GM23248 (cell line): ENCODE results near the gene RNASE7. TPM values are rescaled to one million over a fixed set of nuclear protein-coding genes. Genes with fewer than 3 reads are reported as not detected.
A peak's percentile ranks its signal among the peaks of the same experiment; 100 is the strongest.

Experiments
- DNase-seq: peaks from one replicate; pipeline ENCODE4 v3.0.0-alpha.2; 2015
- H2AFZ ChIP-seq: fragments of 200-600 bp; sonication (generic); 2 replicates; pipeline ENCODE4 v1.6.1; 2016; ENCODE audit warnings: antibody characterized with exemption
- H3F3A ChIP-seq: fragments of 200-600 bp; sonication (generic); 2 replicates; pipeline ENCODE4 v1.6.1; 2016; ENCODE audit warnings: mild to moderate bottlenecking, antibody characterized with exemption, mixed run types; ENCODE audit not compliant: insufficient read depth
- H3K27ac ChIP-seq: fragments of 200-600 bp; sonication (generic); 2 replicates; pipeline ENCODE4 v1.5.1; 2016; ENCODE audit warnings: mild to moderate bottlenecking
- H3K27me3 ChIP-seq: fragments of 200-600 bp; sonication (generic); replicated peaks from 2 replicates; pipeline ENCODE4 v1.6.1; 2016; ENCODE audit warnings: mild to moderate bottlenecking; ENCODE audit not compliant: insufficient read depth
- H3K36me3 ChIP-seq: fragments of 200-600 bp; sonication (generic); 2 replicates; pipeline ENCODE4 v1.6.1; 2016; ENCODE audit warnings: low read depth, mild to moderate bottlenecking
- H3K4me1 ChIP-seq: fragments of 200-600 bp; sonication (generic); 2 replicates; pipeline ENCODE4 v1.6.1; 2016; ENCODE audit warnings: mild to moderate bottlenecking; ENCODE audit not compliant: insufficient read depth
- H3K4me2 ChIP-seq: fragments of 200-600 bp; sonication (generic); one replicate; pipeline ENCODE4 v1.6.1; 2016; ENCODE audit warnings: mild to moderate bottlenecking; ENCODE audit not compliant: unreplicated experiment
- H3K4me3 ChIP-seq: fragments of 200-600 bp; sonication (generic); 2 replicates; pipeline ENCODE4 v1.5.1; 2016; ENCODE audit warnings: mild to moderate bottlenecking
- H3K79me2 ChIP-seq: fragments of 200-600 bp; sonication (generic); 2 replicates; pipeline ENCODE4 v1.6.1; 2016; ENCODE audit warnings: mild to moderate bottlenecking; ENCODE audit not compliant: insufficient read depth
- H3K9ac ChIP-seq: fragments of 200-600 bp; sonication (generic); 2 replicates; pipeline ENCODE4 v1.6.1; 2016; ENCODE audit warnings: mild to moderate bottlenecking
- H3K9me2 ChIP-seq: fragments of 200-600 bp; sonication (generic); 2 replicates; pipeline ENCODE4 v1.6.1; 2016; ENCODE audit warnings: mixed run types, mild to moderate bottlenecking, moderate library complexity; ENCODE audit not compliant: insufficient read depth
- H3K9me3 ChIP-seq: fragments of 200-600 bp; sonication (generic); one replicate; pipeline ENCODE4 v1.6.1; 2017; ENCODE audit warnings: low read depth
- H4K20me1 ChIP-seq: fragments of 200-600 bp; sonication (generic); 2 replicates; pipeline ENCODE4 v1.6.0; 2016; ENCODE audit not compliant: insufficient read depth
- EZH2 ChIP-seq: fragments of 200-600 bp; sonication (generic); IDR thresholded peaks from 2 replicates; pipeline ENCODE4 v1.6.1; 2018; ENCODE audit warnings: antibody characterized with exemption, mild to moderate bottlenecking; ENCODE audit not compliant: insufficient read depth, poor library complexity, severe bottlenecking
- EZH2phosphoT487 ChIP-seq: fragments of 200-600 bp; sonication (generic); IDR thresholded peaks from 2 replicates; pipeline ENCODE4 v1.6.1; 2018; ENCODE audit warnings: antibody characterized with exemption, moderate library complexity, mild to moderate bottlenecking, low read depth; ENCODE audit not compliant: insufficient read depth
- WGBS, 2 experiments: methylation state at CpG; one replicate each; pipeline ENCODE4 v1.1.6; 2015 to 2017; ENCODE audit warnings: low lambda C conversion rate in 2 of 2, low coverage in 1 of 2; ENCODE audit errors: missing lambda C conversion rate in 2 of 2; 5-methylcytosine and 5-hydroxymethylcytosine counted together
- in situ Hi-C: fragments of 300-500 bp; cut with MboI; formaldehyde crosslinking; loops from 2 replicates; pipeline ENCODE4 v1.15.0; 2020
- microRNA-seq: library from miRNA; unstranded; fragments of <30 nt; microRNA quantifications from one replicate; pipeline ENCODE4, GENCODE V29; 2016; ENCODE audit warnings: borderline number of aligned reads
- polyA plus RNA-seq: library from polyadenylated mRNA; unstranded; fragments of >200 nt; fragmentation: Nextera tagmentation; extraction: Ambion mirVana; gene quantifications from 2 replicates; pipeline ENCODE4 v1.2.1, GENCODE V29; 2016
- total RNA-seq: library from RNA; depleted of rRNA; stranded (reverse); fragments of >200 nt; shearing (Covaris generic); gene quantifications from 2 replicates; pipeline ENCODE4 v1.2.3, GENCODE V29; 2014; rRNA removed

Gene RNASE7
- total and polyA plus RNA-seq, 2 experiments from 2014 or later = not detected

DNA sequence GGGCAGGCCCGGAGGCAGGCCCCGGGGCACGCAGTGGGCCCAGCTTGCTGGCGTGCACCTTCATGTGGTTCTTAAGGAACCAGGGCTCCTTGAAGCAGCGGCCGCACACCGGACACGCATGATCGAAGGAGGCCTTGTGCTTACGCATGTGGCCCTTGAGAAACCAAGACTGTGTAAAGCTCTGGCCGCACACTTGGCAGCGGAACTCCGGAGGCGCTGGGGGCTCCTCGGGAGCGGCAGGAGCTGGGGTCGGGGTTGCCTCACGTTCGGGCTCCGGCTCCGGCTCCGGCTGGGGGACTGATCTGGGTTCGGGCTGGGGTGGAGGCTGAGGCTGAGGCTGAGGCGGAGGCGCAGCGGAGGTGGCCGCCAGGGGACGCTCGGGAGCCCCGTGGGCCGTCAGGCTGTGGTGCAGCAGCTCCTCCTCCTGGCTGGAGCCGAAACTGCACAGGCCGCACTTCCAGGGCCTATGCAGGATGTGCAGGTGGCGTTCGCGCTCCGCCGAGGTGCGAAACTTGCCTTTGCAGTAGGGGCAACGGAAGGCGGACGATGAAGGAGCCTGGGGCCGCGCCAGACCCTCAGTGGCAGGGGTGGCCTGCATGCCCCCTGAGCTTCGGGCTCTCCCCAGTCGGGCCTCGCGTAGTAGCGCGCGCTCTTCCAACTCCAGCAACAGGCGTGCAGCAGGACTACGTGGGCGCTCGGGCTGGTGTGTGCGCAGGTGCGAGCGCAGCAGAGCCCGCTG lies 50.3 kb downstream of the RNASE7 start:
- Histone ChIP-seq H3K36me3 (no peaks in the 10 kb centered on the region), H3K4me2 (no peak overlapping the region), H3K4me3 (no peak overlapping the region), H3K27me3 (no peaks in the 10 kb centered on the region), H3K4me1 (peaks cover 15% of the 10 kb centered on the region), H3K9me2 (no peaks in the 10 kb centered on the region), H3K9me3 (no peaks in the 10 kb centered on the region), H4K20me1 (no peaks in the 10 kb centered on the region), H2AFZ (no peak overlapping the region), H3K79me2 (no peaks in the 10 kb centered on the region), H3F3A (peaks cover 49% of the 10 kb centered on the region), H3K9ac (no peak overlapping the region), H3K27ac (no peak overlapping the region)
- peak; percentile 69 for DNase-seq
- TF ChIP-seq EZH2 (no peak), EZH2phosphoT487 (no peak)
- WGBS, 2 experiments = 38% methylated on average over 54 to 56 of the region's 59 CpGs
- in situ Hi-C loops = loop anchor here (10.0 kb wide), 1 partner anchor 78 kb away; no protein-coding TSS in a partner anchor

DNA sequence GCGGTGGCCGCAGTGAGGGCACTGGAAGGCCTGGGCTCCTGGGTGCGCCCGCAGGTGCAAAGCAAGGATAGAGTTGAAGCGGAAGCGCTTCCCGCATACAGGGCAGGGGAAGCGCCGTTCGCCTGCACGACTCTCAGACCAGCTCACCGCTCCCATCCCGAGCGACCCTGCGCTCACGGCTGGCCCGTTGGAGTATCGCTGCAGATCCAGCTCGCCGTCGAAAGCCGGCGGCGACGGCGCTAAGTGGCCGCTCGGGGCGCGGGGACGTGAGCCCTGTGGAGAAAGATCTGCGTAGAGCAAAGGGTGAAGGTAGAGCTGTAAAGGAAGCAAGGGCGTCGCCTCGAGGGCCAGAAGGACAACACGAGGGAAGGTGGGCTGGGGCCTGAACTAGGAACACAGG lies 50.9 kb downstream of the RNASE7 start:
- H3K36me3 ChIP-seq = no peaks in the 10 kb centered on the region
- H3K27me3 ChIP-seq = no peaks in the 10 kb centered on the region
- peaks cover 9% of the 10 kb centered on the region for H3K4me1 ChIP-seq
- no peak overlapping the region for H3K4me2 ChIP-seq
- no peaks in the 10 kb centered on the region for H3K9me3 ChIP-seq
- in situ Hi-C loops = loop anchor here (10.0 kb wide), 1 partner anchor 78 kb away; no protein-coding TSS in a partner anchor
- H3K4me3 ChIP-seq = no peak overlapping the region
- no peaks in the 10 kb centered on the region for H3K9me2 ChIP-seq
- WGBS, 2 experiments = 59 to 61% methylated on average over 27 to 36 of the region's 36 CpGs
- no peak for TF ChIP-seq EZH2
- no peak for TF ChIP-seq EZH2phosphoT487
- no peak overlapping the region for H3K27ac ChIP-seq
- H4K20me1 ChIP-seq = no peaks in the 10 kb centered on the region
- no peak overlapping the region for H2AFZ ChIP-seq
- H3K79me2 ChIP-seq = no peaks in the 10 kb centered on the region
- no peak overlapping the region for H3K9ac ChIP-seq
- no peak for DNase-seq
- peaks cover 46% of the 10 kb centered on the region for H3F3A ChIP-seq

Small RNAs within 50 kb of the gene (microRNA-seq; reads per million reads assigned to microRNA genes)
- not detected for gene MIR6717

Other genes with a start within 250 kb of the RNASE7 start
- not detected in 2 replicates for gene RNASE1, start 239.5 kb upstream of the RNASE7 start, total RNA-seq
- gene RNASE1, start 239.5 kb upstream of the RNASE7 start, polyA plus RNA-seq = not detected in 2 replicates
- gene RNASE3, start 151.0 kb upstream of the RNASE7 start, total RNA-seq = not detected in 2 replicates
- not detected in 2 replicates for gene RNASE3, start 151.0 kb upstream of the RNASE7 start, polyA plus RNA-seq
- not detected in 2 replicates for gene RNASE2, start 86.9 kb upstream of the RNASE7 start, total RNA-seq
- not detected in 2 replicates for gene RNASE2, start 86.9 kb upstream of the RNASE7 start, polyA plus RNA-seq
- 65.8 and 87.7 TPM in 2 replicates for gene METTL17, start 52.4 kb upstream of the RNASE7 start, total RNA-seq
- 30.6 and 31.3 TPM in 2 replicates for gene METTL17, start 52.4 kb upstream of the RNASE7 start, polyA plus RNA-seq
- not detected in 2 replicates for gene SLC39A2, start 43.1 kb upstream of the RNASE7 start, total RNA-seq
- gene SLC39A2, start 43.1 kb upstream of the RNASE7 start, polyA plus RNA-seq = 0.24 TPM in 1 of 2 replicates, not detected in the other
- 2.8 TPM in 1 of 2 replicates, not detected in the other for gene NDRG2, start 17.3 kb upstream of the RNASE7 start, total RNA-seq
- 0.28 and 0.85 TPM in 2 replicates for gene NDRG2, start 17.3 kb upstream of the RNASE7 start, polyA plus RNA-seq
- gene TPPP2, start 12.1 kb upstream of the RNASE7 start, total RNA-seq = not detected in 2 replicates
- gene TPPP2, start 12.1 kb upstream of the RNASE7 start, polyA plus RNA-seq = not detected in 2 replicates
- gene RNASE13, start 7.6 kb upstream of the RNASE7 start, total RNA-seq = not detected in 2 replicates
- not detected in 2 replicates for gene RNASE13, start 7.6 kb upstream of the RNASE7 start, polyA plus RNA-seq
- gene RNASE8, start 15.5 kb downstream of the RNASE7 start, total RNA-seq = not detected in 2 replicates
- gene RNASE8, start 15.5 kb downstream of the RNASE7 start, polyA plus RNA-seq = not detected in 2 replicates
- gene ARHGEF40, start 27.9 kb downstream of the RNASE7 start, total RNA-seq = 56.6 and 68.3 TPM in 2 replicates
- 22.4 and 23.9 TPM in 2 replicates for gene ARHGEF40, start 27.9 kb downstream of the RNASE7 start, polyA plus RNA-seq
- gene ZNF219, start 56.3 kb downstream of the RNASE7 start, total RNA-seq = 15.9 and 24.0 TPM in 2 replicates
- 1.6 and 1.8 TPM in 2 replicates for gene ZNF219, start 56.3 kb downstream of the RNASE7 start, polyA plus RNA-seq
- 0.97 TPM in 1 of 2 replicates, not detected in the other for gene TMEM253, start 58.7 kb downstream of the RNASE7 start, total RNA-seq
- gene TMEM253, start 58.7 kb downstream of the RNASE7 start, polyA plus RNA-seq = 0.18 TPM in 1 of 2 replicates, not detected in the other
- gene OR5AU1, start 113.7 kb downstream of the RNASE7 start, total RNA-seq = not detected in 2 replicates
- not detected in 2 replicates for gene OR5AU1, start 113.7 kb downstream of the RNASE7 start, polyA plus RNA-seq
- gene HNRNPC, start 227.1 kb downstream of the RNASE7 start, total RNA-seq = 674 and 705 TPM in 2 replicates
- gene HNRNPC, start 227.1 kb downstream of the RNASE7 start, polyA plus RNA-seq = 584 and 592 TPM in 2 replicates
- gene RPGRIP1, start 237.7 kb downstream of the RNASE7 start, total RNA-seq = not detected in 2 replicates
- gene RPGRIP1, start 237.7 kb downstream of the RNASE7 start, polyA plus RNA-seq = not detected in 2 replicates